ENCODE measurements around the gene GRB10.
"Not testable (repeated sequence)": the region's sequence is repeated elsewhere in the genome, so short reads cannot be mapped to it uniquely, and the experiment has no call there.

The GRB10 gene

GRCh38 chr7:50580057-50580456, 202.6 kb downstream of the GRB10 start:
- no peak for DNase-seq (ENCODE audit: low read depth)

GRCh38 chr7:50578105-50578504, 204.6 kb downstream of the GRB10 start:
- DNase-seq (ENCODE audit: low read depth), result not testable (repeated sequence)

GRCh38 chr7:50577569-50577968, 205.1 kb downstream of the GRB10 start:
- DNase-seq (ENCODE audit: low read depth), result no peak

GRCh38 chr7:50576388-50576787, 206.3 kb downstream of the GRB10 start:
- not testable (repeated sequence) for DNase-seq (ENCODE audit: low read depth)

- DNase-seq (ENCODE audit: low read depth), result no peak
Observed at GRCh38 chr7:50567715-50568261, 214.9 kb downstream of the GRB10 start.

- no peak for DNase-seq (ENCODE audit: low read depth)
Observed at GRCh38 chr7:50565977-50566376, 216.7 kb downstream of the GRB10 start.

GRCh38 chr7:50565559-50565916, 217.2 kb downstream of the GRB10 start:
- no peak for DNase-seq (ENCODE audit: low read depth)

GRCh38 chr7:50564640-50565558, 217.8 kb downstream of the GRB10 start, which contains the start of gene DDC:
Gene DDC (minus strand): TSS chr7:50565405. CDS start chr7:50544085, 21,320 bp downstream.
- DNase-seq (ENCODE audit: low read depth), result no peak

- DNase-seq (ENCODE audit: low read depth), result no peak
Observed at GRCh38 chr7:50564171-50564570, 218.5 kb downstream of the GRB10 start.

- DNase-seq (ENCODE audit: low read depth), result no peak
Observed at GRCh38 chr7:50562136-50562535, 220.6 kb downstream of the GRB10 start.

GRCh38 chr7:50560865-50561351, 221.8 kb downstream of the GRB10 start:
- no peak for DNase-seq (ENCODE audit: low read depth)

GRCh38 chr7:50559881-50560280, 222.8 kb downstream of the GRB10 start:
- DNase-seq (ENCODE audit: low read depth), result no peak

GRCh38 chr7:50558294-50559053, 224.2 kb downstream of the GRB10 start:
- no peak for DNase-seq (ENCODE audit: low read depth)

- no peak for DNase-seq (ENCODE audit: low read depth)
Observed at GRCh38 chr7:50557099-50557498, 225.6 kb downstream of the GRB10 start.

- DNase-seq (ENCODE audit: low read depth), result no peak
Observed at GRCh38 chr7:50556247-50556991, 226.3 kb downstream of the GRB10 start.

GRCh38 chr7:50555594-50556140, 227.0 kb downstream of the GRB10 start:
- no peak for DNase-seq (ENCODE audit: low read depth)

GRCh38 chr7:50554431-50555322, 228.0 kb downstream of the GRB10 start:
- no peak for DNase-seq (ENCODE audit: low read depth)

- no peak for DNase-seq (ENCODE audit: low read depth)
Observed at GRCh38 chr7:50553973-50554372, 228.7 kb downstream of the GRB10 start.

- peak; percentile 62 for DNase-seq (ENCODE audit: low read depth)
Observed at GRCh38 chr7:50552921-50553320, 229.8 kb downstream of the GRB10 start.

- no peak for DNase-seq (ENCODE audit: low read depth)
Observed at GRCh38 chr7:50552139-50552538, 230.6 kb downstream of the GRB10 start.

Data from iris pigment epithelial cell (primary cell).